ENCODE measurements around the gene MEGF11.
"Not testable (repeated sequence)": the region's sequence is repeated elsewhere in the genome, so short reads cannot be mapped to it uniquely, and the experiment has no call there.

The MEGF11 gene

DNA sequence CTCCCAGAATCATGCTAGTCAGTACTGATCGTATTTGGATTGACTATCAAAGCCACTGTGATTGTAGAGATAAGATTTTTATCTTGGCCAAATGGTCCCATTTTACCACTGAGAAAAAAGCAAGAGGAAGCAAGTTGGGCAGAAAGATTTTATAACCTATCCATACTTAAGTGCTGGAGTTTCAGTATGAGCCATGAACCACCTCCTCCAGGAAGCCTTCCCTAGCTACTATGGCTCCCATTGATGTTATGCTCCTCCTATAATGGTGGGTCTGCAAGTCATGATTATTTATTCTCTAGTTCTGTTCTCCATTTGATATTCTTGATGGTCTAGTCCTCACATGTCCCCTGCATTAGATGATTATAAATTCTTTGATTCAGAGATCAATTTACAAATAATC is 6.6 kb downstream of the MEGF11 start:
- DNase-seq (ENCODE audit: low spot score): no peak
- TF ChIP-seq CTCF (IDR thresholded peaks at IDR 0.05; ENCODE audit: extremely low read depth, missing control alignments): no peak

GRCh38 chr15:66245832-66246231 is 7.7 kb downstream of the MEGF11 start:
- DNase-seq (ENCODE audit: low spot score): not testable (repeated sequence)

DNA sequence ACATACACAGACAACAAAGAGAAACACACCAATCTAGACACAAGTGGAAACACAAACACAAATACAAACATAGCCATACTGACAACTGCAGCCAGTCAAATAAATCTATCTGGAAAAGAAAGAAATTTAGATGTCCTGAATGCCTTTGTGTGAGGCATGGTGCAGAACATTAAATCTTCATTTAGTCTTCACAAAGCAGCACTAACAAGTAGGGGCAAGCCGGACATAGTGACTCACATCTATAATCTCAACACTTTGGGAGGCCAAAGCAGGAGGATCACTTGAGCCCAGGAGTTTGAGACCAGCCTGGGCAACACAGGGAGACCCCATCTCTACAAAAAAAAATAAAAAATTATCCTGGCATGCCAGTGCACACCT is 11.7 kb downstream of the MEGF11 start:
- no peak for TF ChIP-seq CTCF (IDR thresholded peaks at IDR 0.05; ENCODE audit: extremely low read depth, missing control alignments)
- DNase-seq (ENCODE audit: low spot score): no peak

GRCh38 chr15:66241087-66241907 is 12.3 kb downstream of the MEGF11 start:
- DNase-seq (ENCODE audit: low spot score): no peak
- no peak for TF ChIP-seq CTCF (IDR thresholded peaks at IDR 0.05; ENCODE audit: extremely low read depth, missing control alignments)

- DNase-seq (ENCODE audit: low spot score): no peak
- no peak for TF ChIP-seq CTCF (IDR thresholded peaks at IDR 0.05; ENCODE audit: extremely low read depth, missing control alignments)
Observed at GRCh38 chr15:66240240-66240794, 13.2 kb downstream of the MEGF11 start.

DNA sequence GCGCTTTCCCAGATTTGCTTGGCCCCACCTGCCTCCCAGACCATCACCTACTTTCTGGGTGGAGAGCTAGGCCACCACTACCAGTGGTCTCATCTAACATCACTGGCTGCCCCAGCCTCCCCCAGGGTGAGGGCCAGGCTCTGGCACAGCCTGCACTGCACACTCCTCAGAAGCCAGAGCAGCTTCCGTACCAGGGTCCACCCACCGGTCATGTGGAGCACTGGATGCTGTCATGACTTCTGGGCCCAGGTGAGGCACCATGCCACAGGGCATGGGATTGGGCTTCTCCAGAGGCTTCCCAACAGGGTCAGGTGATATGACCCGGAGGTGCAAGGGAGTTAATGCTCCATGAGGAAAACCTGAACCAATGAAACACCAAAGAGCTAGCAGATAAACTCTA is 14.0 kb downstream of the MEGF11 start:
- no peak for DNase-seq (ENCODE audit: low spot score)
- TF ChIP-seq CTCF (IDR thresholded peaks at IDR 0.05; ENCODE audit: extremely low read depth, missing control alignments): no peak

DNA sequence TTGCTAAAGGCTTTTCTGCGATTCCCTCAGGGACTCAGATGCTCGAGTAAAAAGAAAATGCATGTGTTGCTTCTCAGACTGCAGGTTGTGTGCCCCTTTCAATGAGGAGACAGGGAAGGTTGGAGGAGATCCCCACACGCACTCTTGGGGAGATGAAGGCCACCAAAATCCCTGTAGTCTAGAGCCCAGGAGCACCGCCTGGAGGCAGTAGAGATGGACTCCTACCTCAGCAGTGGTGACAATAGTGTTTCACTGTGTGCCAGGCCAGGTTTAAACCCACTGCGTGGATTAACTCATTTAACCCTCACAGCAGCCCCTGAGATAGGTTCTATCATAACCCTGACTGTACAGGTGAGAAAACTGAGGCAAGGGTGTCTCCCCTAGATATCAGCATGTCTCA is 15.2 kb downstream of the MEGF11 start:
- no peak for TF ChIP-seq CTCF (IDR thresholded peaks at IDR 0.05; ENCODE audit: extremely low read depth, missing control alignments)
- no peak for DNase-seq (ENCODE audit: low spot score)

All from GM20000 (cell line).